IPS DF 19.7 (cell line): Measurements from ENCODE around the gene GPNMB.
"Not testable (repeated sequence)": the region's sequence is repeated elsewhere in the genome, so short reads cannot be mapped to it uniquely, and the experiment has no call there.

Experiments
- DNase-seq: peaks from one replicate; pipeline ENCODE4 v3.0.0-alpha.2; 2013; ENCODE audit warnings: low read depth, low spot score

GPNMB gene

GRCh38 chr7:23299770-23300300 lies 53.3 kb downstream of the GPNMB start:
- DNase-seq: no peak

- no peak for DNase-seq
These were observed 60.5 kb downstream of the GPNMB start for GRCh38 chr7:23306936-23307521.

GRCh38 chr7:23308754-23309153 lies 62.2 kb downstream of the GPNMB start:
- no peak for DNase-seq

- not testable (repeated sequence) for DNase-seq
These were observed 65.6 kb downstream of the GPNMB start for GRCh38 chr7:23312141-23312540.

GRCh38 chr7:23315366-23315765 lies 68.8 kb downstream of the GPNMB start:
- no peak for DNase-seq
